Muscle of leg (tissue), 11 donors: ENCODE measurements around the gene PPP2R2C. TPM values are rescaled to one million over a fixed set of nuclear protein-coding genes. Genes with fewer than 3 reads are reported as not detected.

Experiments used
- DNase-seq: peaks from one replicate; pipeline ENCODE4 v3.0.0; 2013
- H3K27ac ChIP-seq: one replicate; pipeline ENCODE4 v1.5.1; 2013; ENCODE audit warnings: mild to moderate bottlenecking, low read length, control low read depth
- H3K27me3 ChIP-seq: one replicate; pipeline ENCODE4 v1.6.1; 2013; ENCODE audit warnings: low read length; ENCODE audit not compliant: control insufficient read depth, insufficient read depth
- H3K36me3 ChIP-seq: one replicate; pipeline ENCODE4 v1.6.1; 2013; ENCODE audit warnings: low read length; ENCODE audit not compliant: control insufficient read depth, insufficient read depth
- H3K4me1 ChIP-seq: one replicate; pipeline ENCODE4 v1.6.1; 2013; ENCODE audit warnings: low read length; ENCODE audit not compliant: control insufficient read depth, insufficient read depth
- H3K4me3 ChIP-seq: one replicate; pipeline ENCODE4 v1.5.1; 2013; ENCODE audit warnings: low read length, control low read depth
- H3K9me3 ChIP-seq: replicated peaks from 2 replicates; pipeline ENCODE4 v1.6.1; 2013; ENCODE audit warnings: low read depth, low read length; ENCODE audit not compliant: control insufficient read depth
- WGBS: methylation state at CpG from one replicate; pipeline ENCODE4 v1.1.5; 2013; ENCODE audit warnings: missing lambda C conversion rate; ENCODE audit not compliant: insufficient coverage; 5-methylcytosine and 5-hydroxymethylcytosine counted together
- polyA plus RNA-seq, 8 donors: library from polyadenylated mRNA; unstranded; fragments of 120-200 nt; gene quantifications; one replicate each; pipeline versions ENCODE4 v1.2.1 to v1.2.3, GENCODE V29; 2013; ENCODE audit warnings: inconsistent platforms in 1 of 8, low replicate concordance in 1 of 8; ENCODE audit not compliant: insufficient read length in 8 of 8, insufficient read depth in 1 of 8
- total RNA-seq: library from RNA; stranded (reverse); fragments of 120-200 nt; gene quantifications from one replicate; pipeline ENCODE4 v1.2.4, GENCODE V29; 2013

Gene PPP2R2C
- total and polyA plus RNA-seq, 9 donors: 0.09 to 3.4 (median 0.17) TPM

GRCh38 chr4:6494431-6495295 lies 22.2 kb upstream of the PPP2R2C start:
- 82% methylated on average over 18 of the region's 18 CpGs for WGBS
- Histone ChIP-seq H3K27me3 (peaks cover 11% of the 10 kb centered on the region), H3K4me1 (no peaks in the 10 kb centered on the region), H3K36me3 (no peaks in the 10 kb centered on the region), H3K4me3 (no peak overlapping the region), H3K27ac (no peak overlapping the region), H3K9me3 (no peaks in the 10 kb centered on the region)
- no peak for DNase-seq

- H3K4me3 ChIP-seq: no peak overlapping the region
- no peaks in the 10 kb centered on the region for H3K4me1 ChIP-seq
- no peaks in the 10 kb centered on the region for H3K9me3 ChIP-seq
- no peak overlapping the region for H3K27ac ChIP-seq
- H3K27me3 ChIP-seq: peaks cover 11% of the 10 kb centered on the region
- no peaks in the 10 kb centered on the region for H3K36me3 ChIP-seq
- DNase-seq: peak; percentile 31
- 4% methylated on average over 18 of the region's 22 CpGs for WGBS
Observed at GRCh38 chr4:6493658-6494304, 21.4 kb upstream of the PPP2R2C start.

GRCh38 chr4:6492861-6493657 lies 20.6 kb upstream of the PPP2R2C start:
- WGBS: 29% methylated on average over 6 of the region's 13 CpGs

GRCh38 chr4:6492027-6492590 lies 19.7 kb upstream of the PPP2R2C start:
- WGBS: 83% methylated on average over 2 of the region's 6 CpGs
- Histone ChIP-seq H3K4me1 (no peaks in the 10 kb centered on the region), H3K4me3 (no peak overlapping the region), H3K27me3 (peaks cover 11% of the 10 kb centered on the region), H3K9me3 (peaks cover 5% of the 10 kb centered on the region), H3K36me3 (no peaks in the 10 kb centered on the region), H3K27ac (no peak overlapping the region)
- DNase-seq: no peak

More at GRCh38 chr4:6492861-6493657, 20.6 kb upstream of the PPP2R2C start:
- Histone ChIP-seq H3K4me1 (no peaks in the 10 kb centered on the region), H3K27me3 (peaks cover 11% of the 10 kb centered on the region), H3K4me3 (no peak overlapping the region), H3K9me3 (no peaks in the 10 kb centered on the region), H3K27ac (no peak overlapping the region), H3K36me3 (no peaks in the 10 kb centered on the region)
- DNase-seq: no peak

- Histone ChIP-seq H3K27ac (no peak overlapping the region), H3K4me1 (no peaks in the 10 kb centered on the region), H3K36me3 (no peaks in the 10 kb centered on the region), H3K27me3 (peaks cover 11% of the 10 kb centered on the region), H3K9me3 (peaks cover 5% of the 10 kb centered on the region), H3K4me3 (no peak overlapping the region)
- no peak for DNase-seq
Observed at GRCh38 chr4:6491235-6491634, 18.8 kb upstream of the PPP2R2C start.

- no peak for DNase-seq
- Histone ChIP-seq H3K36me3 (no peaks in the 10 kb centered on the region), H3K27ac (no peak overlapping the region), H3K27me3 (peaks cover 9% of the 10 kb centered on the region), H3K4me3 (no peak overlapping the region), H3K4me1 (no peaks in the 10 kb centered on the region), H3K9me3 (peaks cover 5% of the 10 kb centered on the region)
- 51% methylated on average over 4 of the region's 4 CpGs for WGBS
Observed at GRCh38 chr4:6489927-6490326, 17.5 kb upstream of the PPP2R2C start.

GRCh38 chr4:6487466-6487865 lies 15.1 kb upstream of the PPP2R2C start:
- no peak for DNase-seq
- WGBS: no CpG with 5 or more reads among the region's 2 CpGs
- Histone ChIP-seq H3K4me3 (no peak overlapping the region), H3K9me3 (peaks cover 5% of the 10 kb centered on the region), H3K27ac (no peak overlapping the region), H3K27me3 (no peaks in the 10 kb centered on the region), H3K36me3 (no peaks in the 10 kb centered on the region), H3K4me1 (no peaks in the 10 kb centered on the region)

- no peak for DNase-seq
- Histone ChIP-seq H3K27ac (no peak overlapping the region), H3K9me3 (no peaks in the 10 kb centered on the region), H3K4me1 (no peaks in the 10 kb centered on the region), H3K36me3 (no peaks in the 10 kb centered on the region), H3K4me3 (no peak overlapping the region), H3K27me3 (peaks cover 12% of the 10 kb centered on the region)
- no CpG with 5 or more reads among the region's 4 CpGs for WGBS
Observed at GRCh38 chr4:6480534-6481088, 8.2 kb upstream of the PPP2R2C start.

- no peaks in the 10 kb centered on the region for H3K36me3 ChIP-seq
- WGBS: 72% methylated on average over 9 of the region's 17 CpGs
- H3K27ac ChIP-seq: no peak overlapping the region
- DNase-seq: no peak
- H3K4me3 ChIP-seq: no peak overlapping the region
- peaks cover 26% of the 10 kb centered on the region for H3K27me3 ChIP-seq
- no peaks in the 10 kb centered on the region for H3K4me1 ChIP-seq
- no peaks in the 10 kb centered on the region for H3K9me3 ChIP-seq
Observed at GRCh38 chr4:6478546-6479220, 6.3 kb upstream of the PPP2R2C start.
